Stimulated activated CD4-positive, alpha-beta T cell treated with anti-CD3 and anti-CD28 coated beads, Interleukin-4, amount 100 ng/mL, for 24 hours (primary cell): ENCODE results near the gene SMURF2.
"Not testable (repeated sequence)": the region's sequence is repeated elsewhere in the genome, so short reads cannot be mapped to it uniquely, and the experiment has no call there.

Experiments used
- DNase-seq: peaks from one replicate; pipeline ENCODE4 v3.0.0-alpha.2; 2020

Gene SMURF2

GRCh38 chr17:64628641-64629040 is 33.5 kb downstream of the SMURF2 start:
- DNase-seq = peak; percentile 27

- no peak for DNase-seq
These were observed 34.3 kb downstream of the SMURF2 start for GRCh38 chr17:64627797-64628196.

GRCh38 chr17:64626827-64627226 is 35.3 kb downstream of the SMURF2 start:
- DNase-seq = no peak

- DNase-seq = no peak
These were observed 36.6 kb downstream of the SMURF2 start for GRCh38 chr17:64625541-64625940.

GRCh38 chr17:64622931-64623654 is 39.0 kb downstream of the SMURF2 start:
- no peak for DNase-seq

GRCh38 chr17:64621772-64622171 is 40.3 kb downstream of the SMURF2 start:
- no peak for DNase-seq

GRCh38 chr17:64618848-64619247 is 43.3 kb downstream of the SMURF2 start:
- no peak for DNase-seq

GRCh38 chr17:64617125-64617780 is 44.9 kb downstream of the SMURF2 start:
- no peak for DNase-seq

GRCh38 chr17:64615028-64615677 is 47.0 kb downstream of the SMURF2 start:
- DNase-seq = no peak

- no peak for DNase-seq
These were observed 47.7 kb downstream of the SMURF2 start for GRCh38 chr17:64614266-64615027.

- no peak for DNase-seq
These were observed 50.7 kb downstream of the SMURF2 start for GRCh38 chr17:64611369-64611768.

GRCh38 chr17:64610244-64610643 is 51.9 kb downstream of the SMURF2 start:
- not testable (repeated sequence) for DNase-seq

GRCh38 chr17:64608571-64608981 is 53.5 kb downstream of the SMURF2 start:
- DNase-seq = no peak

GRCh38 chr17:64607862-64608565 is 54.1 kb downstream of the SMURF2 start:
- DNase-seq = no peak

- not testable (repeated sequence) for DNase-seq
These were observed 57.6 kb downstream of the SMURF2 start for GRCh38 chr17:64604532-64604931.

GRCh38 chr17:64603987-64604386 is 58.1 kb downstream of the SMURF2 start:
- no peak for DNase-seq

- DNase-seq = no peak
These were observed 62.3 kb downstream of the SMURF2 start for GRCh38 chr17:64599827-64600226.

GRCh38 chr17:64599187-64599676 is 62.9 kb downstream of the SMURF2 start:
- DNase-seq = peak; percentile 54

GRCh38 chr17:64598672-64599071 is 63.4 kb downstream of the SMURF2 start:
- DNase-seq = no peak

GRCh38 chr17:64596988-64597387 is 65.1 kb downstream of the SMURF2 start:
- DNase-seq = no peak

- no peak for DNase-seq
These were observed 65.7 kb downstream of the SMURF2 start for GRCh38 chr17:64596439-64596838.

GRCh38 chr17:64591944-64592343 is 70.2 kb downstream of the SMURF2 start:
- no peak for DNase-seq
